Measurements from ENCODE around the gene ANKEF1. TPM values are rescaled to one million over a fixed set of nuclear protein-coding genes. Genes with fewer than 3 reads are reported as not detected.

The ANKEF1 gene
- total and polyA plus RNA-seq, 10 of the 15 experiments (the other 5 are each of a cell fraction or from before 2014, with no cell fraction given): 0.04 to 3.0 (median 0.89) TPM

DNA sequence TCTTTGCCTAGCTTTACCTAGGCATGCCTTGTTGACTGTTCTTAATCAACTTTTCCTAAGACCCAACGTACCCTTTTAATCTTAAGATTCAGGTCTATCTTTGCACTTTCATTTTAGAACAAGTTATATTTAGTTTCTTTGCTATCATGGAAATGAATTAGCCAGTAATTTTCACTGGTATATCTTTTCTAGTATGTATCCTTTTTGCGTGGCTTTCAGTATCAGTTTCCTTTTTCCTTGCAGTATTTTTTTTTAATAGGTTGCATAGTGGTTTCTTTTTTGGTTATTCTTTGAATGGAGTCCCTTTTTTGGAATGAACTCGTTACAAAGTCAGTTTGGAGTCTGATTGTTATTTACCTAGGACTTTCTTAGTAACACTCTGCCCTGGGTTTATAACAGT, 7.3 kb downstream of the ANKEF1 start:
- ChIA-PET RAD21 (ENCODE audit: unreplicated experiment) (no interaction called here), SMC1A (ENCODE audit: uncharacterized antibody, unreplicated experiment) (no interaction called here), POLR2A (no interaction called here), CTCF (no interaction called here)
- no peaks in the 10 kb centered on the region for H3K9me3 ChIP-seq (replicated peaks; ENCODE audit: control insufficient read depth, insufficient read depth, low read length)
- FAIRE-seq (no peak), DNase-seq (ENCODE audit: low read depth, low spot score) (no peak), ATAC-seq (no peak)
- WGBS (ENCODE audit: insufficient coverage, insufficient replicate concordance, low lambda C conversion rate, missing lambda C conversion rate): 64% methylated on average over 3 of the region's 3 CpGs
- no peak overlapping the region; the same call in 1 of the 2 replicates for H3K4me3 ChIP-seq
- intact Hi-C loops (cut with micrococcal nuclease; ENCODE audit: unreplicated experiment): no loop called here
- TF ChIP-seq TCF3 (IDR thresholded peaks at IDR 0.05; ENCODE audit: borderline replicate concordance, insufficient read depth, low read depth, low read length): no peak
- TF ChIP-seq BRCA1 (IDR thresholded peaks at IDR 0.05; ENCODE audit: low read depth, low read length): no peak
- TF ChIP-seq SREBF2 (IDR thresholded peaks at IDR 0.05; ENCODE audit: low read length): no peak
- TF ChIP-seq, protein P1, sequence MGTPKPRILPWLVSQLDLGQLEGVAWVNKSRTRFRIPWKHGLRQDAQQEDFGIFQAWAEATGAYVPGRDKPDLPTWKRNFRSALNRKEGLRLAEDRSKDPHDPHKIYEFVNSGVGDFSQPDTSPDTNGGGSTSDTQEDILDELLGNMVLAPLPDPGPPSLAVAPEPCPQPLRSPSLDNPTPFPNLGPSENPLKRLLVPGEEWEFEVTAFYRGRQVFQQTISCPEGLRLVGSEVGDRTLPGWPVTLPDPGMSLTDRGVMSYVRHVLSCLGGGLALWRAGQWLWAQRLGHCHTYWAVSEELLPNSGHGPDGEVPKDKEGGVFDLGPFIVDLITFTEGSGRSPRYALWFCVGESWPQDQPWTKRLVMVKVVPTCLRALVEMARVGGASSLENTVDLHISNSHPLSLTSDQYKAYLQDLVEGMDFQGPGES (IDR thresholded peaks at IDR 0.05): no peak
- TF ChIP-seq STAT1 (conservative IDR thresholded peaks at IDR 0.05): no peak
- no peak for TF ChIP-seq ZNF24 (IDR thresholded peaks at IDR 0.05)
- TF ChIP-seq SMC3 (IDR thresholded peaks at IDR 0.05; ENCODE audit: borderline replicate concordance, low read length): no peak
- no peak for TF ChIP-seq SPI1 (IDR thresholded peaks at IDR 0.05; ENCODE audit: borderline replicate concordance, insufficient read depth, low read depth, low read length)
- TF ChIP-seq, protein P2, sequence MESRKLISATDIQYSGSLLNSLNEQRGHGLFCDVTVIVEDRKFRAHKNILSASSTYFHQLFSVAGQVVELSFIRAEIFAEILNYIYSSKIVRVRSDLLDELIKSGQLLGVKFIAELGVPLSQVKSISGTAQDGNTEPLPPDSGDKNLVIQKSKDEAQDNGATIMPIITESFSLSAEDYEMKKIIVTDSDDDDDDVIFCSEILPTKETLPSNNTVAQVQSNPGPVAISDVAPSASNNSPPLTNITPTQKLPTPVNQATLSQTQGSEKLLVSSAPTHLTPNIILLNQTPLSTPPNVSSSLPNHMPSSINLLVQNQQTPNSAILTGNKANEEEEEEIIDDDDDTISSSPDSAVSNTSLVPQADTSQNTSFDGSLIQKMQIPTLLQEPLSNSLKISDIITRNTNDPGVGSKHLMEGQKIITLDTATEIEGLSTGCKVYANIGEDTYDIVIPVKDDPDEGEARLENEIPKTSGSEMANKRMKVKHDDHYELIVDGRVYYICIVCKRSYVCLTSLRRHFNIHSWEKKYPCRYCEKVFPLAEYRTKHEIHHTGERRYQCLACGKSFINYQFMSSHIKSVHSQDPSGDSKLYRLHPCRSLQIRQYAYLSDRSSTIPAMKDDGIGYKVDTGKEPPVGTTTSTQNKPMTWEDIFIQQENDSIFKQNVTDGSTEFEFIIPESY (IDR thresholded peaks at IDR 0.05): no peak
- TF ChIP-seq, protein P3, sequence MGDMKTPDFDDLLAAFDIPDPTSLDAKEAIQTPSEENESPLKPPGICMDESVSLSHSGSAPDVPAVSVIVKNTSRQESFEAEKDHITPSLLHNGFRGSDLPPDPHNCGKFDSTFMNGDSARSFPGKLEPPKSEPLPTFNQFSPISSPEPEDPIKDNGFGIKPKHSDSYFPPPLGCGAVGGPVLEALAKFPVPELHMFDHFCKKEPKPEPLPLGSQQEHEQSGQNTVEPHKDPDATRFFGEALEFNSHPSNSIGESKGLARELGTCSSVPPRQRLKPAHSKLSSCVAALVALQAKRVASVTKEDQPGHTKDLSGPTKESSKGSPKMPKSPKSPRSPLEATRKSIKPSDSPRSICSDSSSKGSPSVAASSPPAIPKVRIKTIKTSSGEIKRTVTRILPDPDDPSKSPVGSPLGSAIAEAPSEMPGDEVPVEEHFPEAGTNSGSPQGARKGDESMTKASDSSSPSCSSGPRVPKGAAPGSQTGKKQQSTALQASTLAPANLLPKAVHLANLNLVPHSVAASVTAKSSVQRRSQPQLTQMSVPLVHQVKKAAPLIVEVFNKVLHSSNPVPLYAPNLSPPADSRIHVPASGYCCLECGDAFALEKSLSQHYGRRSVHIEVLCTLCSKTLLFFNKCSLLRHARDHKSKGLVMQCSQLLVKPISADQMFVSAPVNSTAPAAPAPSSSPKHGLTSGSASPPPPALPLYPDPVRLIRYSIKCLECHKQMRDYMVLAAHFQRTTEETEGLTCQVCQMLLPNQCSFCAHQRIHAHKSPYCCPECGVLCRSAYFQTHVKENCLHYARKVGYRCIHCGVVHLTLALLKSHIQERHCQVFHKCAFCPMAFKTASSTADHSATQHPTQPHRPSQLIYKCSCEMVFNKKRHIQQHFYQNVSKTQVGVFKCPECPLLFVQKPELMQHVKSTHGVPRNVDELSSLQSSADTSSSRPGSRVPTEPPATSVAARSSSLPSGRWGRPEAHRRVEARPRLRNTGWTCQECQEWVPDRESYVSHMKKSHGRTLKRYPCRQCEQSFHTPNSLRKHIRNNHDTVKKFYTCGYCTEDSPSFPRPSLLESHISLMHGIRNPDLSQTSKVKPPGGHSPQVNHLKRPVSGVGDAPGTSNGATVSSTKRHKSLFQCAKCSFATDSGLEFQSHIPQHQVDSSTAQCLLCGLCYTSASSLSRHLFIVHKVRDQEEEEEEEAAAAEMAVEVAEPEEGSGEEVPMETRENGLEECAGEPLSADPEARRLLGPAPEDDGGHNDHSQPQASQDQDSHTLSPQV (IDR thresholded peaks at IDR 0.05): no peak
- TF ChIP-seq BMI1 (IDR thresholded peaks at IDR 0.05; ENCODE audit: borderline replicate concordance): no peak
- H3K79me2 ChIP-seq (ENCODE audit: control insufficient read depth, insufficient read depth, low read length): no peaks in the 10 kb centered on the region
- H3K27ac ChIP-seq (ENCODE audit: control insufficient read depth, insufficient read depth): no peak overlapping the region
- no peak overlapping the region for H3K9ac ChIP-seq (ENCODE audit: control insufficient read depth, insufficient read depth, low read length)
- no peak overlapping the region for H2AFZ ChIP-seq (ENCODE audit: control insufficient read depth, low read depth, low read length)
- in situ Hi-C loops (cut with MboI): no loop called here
- H3K4me2 ChIP-seq (ENCODE audit: control insufficient read depth, insufficient read depth): no peak overlapping the region
- BruUV-seq (replicated peaks): no TSS peak
- H4K20me1 ChIP-seq (ENCODE audit: control insufficient read depth, insufficient read depth): no peaks in the 10 kb centered on the region
- no peaks in the 10 kb centered on the region; the same call in 1 of the 2 replicates for H3K4me1 ChIP-seq (ENCODE audit: control insufficient read depth, insufficient read depth, low read length)
- no peaks in the 10 kb centered on the region for H3K36me3 ChIP-seq (ENCODE audit: control insufficient read depth in 2 of 2, insufficient read depth in 2 of 2, low read length in 1 of 2)
- H3K27me3 ChIP-seq (replicated peaks in 1 of 2; ENCODE audit: control insufficient read depth in 2 of 2, insufficient read depth in 2 of 2, low read length in 1 of 2): no peaks in the 10 kb centered on the region

All from GM12878 (cell line).